ENCODE measurements around the gene TOR1A. TPM values are rescaled to one million over a fixed set of nuclear protein-coding genes. Genes with fewer than 3 reads are reported as not detected.

TOR1A gene
- total and polyA plus RNA-seq, 2 experiments from 2014 or later, result 44.8 to 50.4 TPM

- H3K9me3 ChIP-seq (ENCODE audit: low read depth), result no peaks in the 10 kb centered on the region
- no peak overlapping the region for H3K4me3 ChIP-seq
- no peak overlapping the region for H3K4me2 ChIP-seq
- DNase-seq (ENCODE audit: low spot score), result no peak
- TF ChIP-seq EZH2 (IDR thresholded peaks at IDR 0.05; ENCODE audit: borderline replicate concordance), result no peak
- TF ChIP-seq, protein P1, sequence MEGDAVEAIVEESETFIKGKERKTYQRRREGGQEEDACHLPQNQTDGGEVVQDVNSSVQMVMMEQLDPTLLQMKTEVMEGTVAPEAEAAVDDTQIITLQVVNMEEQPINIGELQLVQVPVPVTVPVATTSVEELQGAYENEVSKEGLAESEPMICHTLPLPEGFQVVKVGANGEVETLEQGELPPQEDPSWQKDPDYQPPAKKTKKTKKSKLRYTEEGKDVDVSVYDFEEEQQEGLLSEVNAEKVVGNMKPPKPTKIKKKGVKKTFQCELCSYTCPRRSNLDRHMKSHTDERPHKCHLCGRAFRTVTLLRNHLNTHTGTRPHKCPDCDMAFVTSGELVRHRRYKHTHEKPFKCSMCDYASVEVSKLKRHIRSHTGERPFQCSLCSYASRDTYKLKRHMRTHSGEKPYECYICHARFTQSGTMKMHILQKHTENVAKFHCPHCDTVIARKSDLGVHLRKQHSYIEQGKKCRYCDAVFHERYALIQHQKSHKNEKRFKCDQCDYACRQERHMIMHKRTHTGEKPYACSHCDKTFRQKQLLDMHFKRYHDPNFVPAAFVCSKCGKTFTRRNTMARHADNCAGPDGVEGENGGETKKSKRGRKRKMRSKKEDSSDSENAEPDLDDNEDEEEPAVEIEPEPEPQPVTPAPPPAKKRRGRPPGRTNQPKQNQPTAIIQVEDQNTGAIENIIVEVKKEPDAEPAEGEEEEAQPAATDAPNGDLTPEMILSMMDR (IDR thresholded peaks at IDR 0.05; ENCODE audit: poor library complexity), result no peak
- no peak for TF ChIP-seq EZH2phosphoT487 (IDR thresholded peaks at IDR 0.05; ENCODE audit: low read depth, severe bottlenecking, unreplicated experiment)
- H3K4me1 ChIP-seq (ENCODE audit: insufficient read depth), result peaks cover 6% of the 10 kb centered on the region
- no peak overlapping the region for H2AFZ ChIP-seq
- no peaks in the 10 kb centered on the region for H3K36me3 ChIP-seq (replicated peaks; ENCODE audit: insufficient read depth, low read depth)
- H3K79me2 ChIP-seq, result peaks cover 2% of the 10 kb centered on the region
- no peaks in the 10 kb centered on the region for H3K9me2 ChIP-seq (replicated peaks; ENCODE audit: insufficient read depth)
- no peaks in the 10 kb centered on the region for H3K27me3 ChIP-seq
- peak overlapping the region; percentile 41 for H3K27ac ChIP-seq
- 96% methylated on average over 6 of the region's 6 CpGs for WGBS (ENCODE audit: low lambda C conversion rate, missing lambda C conversion rate)
- no peaks in the 10 kb centered on the region for H4K20me1 ChIP-seq (ENCODE audit: insufficient read depth, poor library complexity, severe bottlenecking)
These were observed 12.0 kb downstream of the TOR1A start for GRCh38 chr9:129811967-129812363.

DNA sequence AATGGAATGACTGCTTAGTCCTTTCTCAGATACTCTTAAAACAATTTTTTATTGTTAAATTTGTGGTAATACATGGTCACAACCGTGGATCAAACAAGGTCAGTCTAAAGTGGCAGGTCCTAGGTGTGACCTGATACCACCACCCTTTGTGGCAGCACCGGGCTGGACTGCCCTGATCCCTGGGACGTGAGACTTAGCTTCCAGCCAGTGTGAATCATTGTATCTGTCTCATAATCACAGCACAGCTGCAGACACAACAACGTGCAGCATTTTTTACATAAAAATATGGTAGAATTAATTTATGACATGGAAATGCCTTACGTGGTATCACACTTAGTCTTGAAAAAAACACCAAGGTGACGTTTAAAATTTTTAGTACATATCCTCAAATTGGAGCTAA is 13.1 kb downstream of the TOR1A start:
- H3K4me3 ChIP-seq, result no peak overlapping the region
- no peak for DNase-seq (ENCODE audit: low spot score)

DNA sequence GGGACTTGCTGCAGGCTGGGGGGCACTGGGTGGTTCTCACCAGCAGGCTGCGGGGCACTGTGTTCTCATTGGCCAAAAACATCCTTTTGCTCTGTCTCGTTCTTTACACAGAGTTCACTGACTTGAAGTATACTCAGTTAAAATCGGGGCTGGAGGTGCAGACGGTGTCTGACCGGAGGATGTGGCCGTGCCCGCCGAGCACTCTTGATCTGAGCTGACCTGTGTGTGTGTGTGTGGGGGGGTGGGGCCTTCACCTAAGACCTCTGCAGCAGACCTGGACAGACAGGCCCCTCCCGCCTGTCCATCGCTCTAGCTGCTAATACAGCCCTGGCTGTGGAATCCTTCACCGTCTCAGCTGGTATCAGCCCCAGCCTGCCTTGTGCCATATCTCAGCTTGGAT is 13.8 kb downstream of the TOR1A start:
- no peak overlapping the region for H3K4me3 ChIP-seq
- no peaks in the 10 kb centered on the region for H3K36me3 ChIP-seq (replicated peaks; ENCODE audit: insufficient read depth, low read depth)
- 92% methylated on average over 10 of the region's 11 CpGs for WGBS (ENCODE audit: low lambda C conversion rate, missing lambda C conversion rate)

More for the DNA sequence above, 13.1 kb downstream of the TOR1A start:
- TF ChIP-seq, protein P1 (IDR thresholded peaks at IDR 0.05; ENCODE audit: poor library complexity), result no peak
- TF ChIP-seq EZH2 (IDR thresholded peaks at IDR 0.05; ENCODE audit: borderline replicate concordance) (no peak), EZH2phosphoT487 (IDR thresholded peaks at IDR 0.05; ENCODE audit: low read depth, severe bottlenecking, unreplicated experiment) (no peak)
- Histone ChIP-seq H3K27ac (peak overlapping the region; percentile 74), H4K20me1 (ENCODE audit: insufficient read depth, poor library complexity, severe bottlenecking) (no peaks in the 10 kb centered on the region), H3K4me2 (peak overlapping the region; percentile 48), H3K79me2 (peaks cover 6% of the 10 kb centered on the region), H2AFZ (no peak overlapping the region), H3K9me2 (replicated peaks; ENCODE audit: insufficient read depth) (no peaks in the 10 kb centered on the region), H3K36me3 (replicated peaks; ENCODE audit: insufficient read depth, low read depth) (no peaks in the 10 kb centered on the region), H3K27me3 (no peaks in the 10 kb centered on the region), H3K9me3 (ENCODE audit: low read depth) (no peaks in the 10 kb centered on the region), H3K4me1 (ENCODE audit: insufficient read depth) (peaks cover 6% of the 10 kb centered on the region)
- WGBS (ENCODE audit: low lambda C conversion rate, missing lambda C conversion rate), result 70% methylated on average over 6 of the region's 6 CpGs

More for the DNA sequence above, 13.8 kb downstream of the TOR1A start:
- no peaks in the 10 kb centered on the region for H3K9me3 ChIP-seq (ENCODE audit: low read depth)
- no peak overlapping the region for H2AFZ ChIP-seq
- H3K4me2 ChIP-seq, result peak overlapping the region; percentile 48
- TF ChIP-seq EZH2 (IDR thresholded peaks at IDR 0.05; ENCODE audit: borderline replicate concordance), result no peak
- TF ChIP-seq, protein P1 (IDR thresholded peaks at IDR 0.05; ENCODE audit: poor library complexity), result no peak
- TF ChIP-seq EZH2phosphoT487 (IDR thresholded peaks at IDR 0.05; ENCODE audit: low read depth, severe bottlenecking, unreplicated experiment), result no peak
- H3K4me1 ChIP-seq (ENCODE audit: insufficient read depth), result peaks cover 6% of the 10 kb centered on the region
- peaks cover 13% of the 10 kb centered on the region for H3K79me2 ChIP-seq
- no peaks in the 10 kb centered on the region for H3K27me3 ChIP-seq
- H4K20me1 ChIP-seq (ENCODE audit: insufficient read depth, poor library complexity, severe bottlenecking), result no peaks in the 10 kb centered on the region
- H3K27ac ChIP-seq, result peak overlapping the region; percentile 74
- no peak for DNase-seq (ENCODE audit: low spot score)
- no peaks in the 10 kb centered on the region for H3K9me2 ChIP-seq (replicated peaks; ENCODE audit: insufficient read depth)
